ENCODE data around the gene RAB30.

RAB30 gene

DNA sequence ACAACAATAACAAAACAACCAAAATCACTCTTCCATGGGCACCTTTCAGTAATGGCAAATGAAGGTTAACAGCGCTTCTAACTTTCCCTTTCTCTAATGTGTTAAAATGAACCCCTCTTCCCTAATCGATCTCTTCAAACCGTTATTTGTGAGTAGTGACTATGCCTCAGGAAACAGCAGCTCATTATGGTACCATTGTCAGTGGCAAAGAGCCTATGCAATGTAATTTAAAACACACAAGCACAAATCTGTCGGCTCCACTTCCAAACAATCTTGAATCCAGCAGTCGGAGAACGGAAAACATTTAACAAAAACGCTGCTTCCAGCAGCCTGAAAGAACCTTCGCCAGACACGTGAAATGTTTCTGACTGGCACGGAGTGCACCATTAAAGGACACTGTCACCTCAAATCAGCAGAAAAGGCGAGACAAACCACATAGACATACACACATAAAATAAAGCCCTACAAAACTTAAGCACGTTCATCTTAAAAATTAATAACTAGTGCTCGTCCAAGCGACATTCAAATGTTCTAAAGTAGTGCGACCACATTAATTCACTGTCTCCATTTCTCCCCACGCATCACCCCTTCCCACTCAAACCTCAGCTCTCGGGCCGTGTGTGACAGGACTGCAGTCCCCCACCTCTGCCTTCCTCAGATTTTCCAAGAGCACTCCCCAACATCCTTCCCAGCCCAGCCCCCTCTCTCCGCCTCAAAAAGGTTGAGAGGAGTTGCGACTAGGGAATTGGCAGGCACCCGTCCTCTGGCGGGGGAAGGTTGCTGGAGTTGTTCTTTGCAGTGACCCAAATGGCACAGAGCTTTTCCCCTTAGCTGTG is 748 bp downstream of the RAB30 start:
- DNase-seq (ENCODE audit: low read depth): peak; percentile 25

GRCh38 chr11:83070044-83070701 is 1.5 kb downstream of the RAB30 start:
- peak; percentile 78 for DNase-seq (ENCODE audit: low read depth)

- no peak for DNase-seq (ENCODE audit: low read depth)
Observed at GRCh38 chr11:83069441-83070043, 2.2 kb downstream of the RAB30 start.

DNA sequence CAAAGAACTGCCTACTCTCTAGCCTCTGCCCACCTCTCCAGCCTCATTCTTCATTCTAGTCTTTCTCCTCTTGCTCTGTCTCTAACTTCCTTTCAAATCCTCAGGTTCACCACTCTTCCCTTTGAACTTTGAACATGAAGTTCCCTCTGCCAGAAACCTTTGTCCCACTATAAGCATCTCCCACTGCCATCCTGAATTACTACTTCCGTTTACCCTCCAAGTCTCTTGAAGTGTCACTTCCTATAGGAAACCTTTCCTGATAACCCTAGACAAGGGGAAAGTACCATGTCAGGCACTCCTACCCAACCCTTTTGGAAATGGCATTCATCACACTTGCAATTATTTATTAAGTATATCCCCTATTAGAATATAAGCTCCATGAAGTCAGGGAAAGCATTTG is 3.1 kb downstream of the RAB30 start:
- DNase-seq (ENCODE audit: low read depth): no peak

- no peak for DNase-seq (ENCODE audit: low read depth)
Observed at GRCh38 chr11:83064011-83064410, 7.7 kb downstream of the RAB30 start.

GRCh38 chr11:83063073-83063754 is 8.5 kb downstream of the RAB30 start:
- DNase-seq (ENCODE audit: low read depth): peak; percentile 30

DNA sequence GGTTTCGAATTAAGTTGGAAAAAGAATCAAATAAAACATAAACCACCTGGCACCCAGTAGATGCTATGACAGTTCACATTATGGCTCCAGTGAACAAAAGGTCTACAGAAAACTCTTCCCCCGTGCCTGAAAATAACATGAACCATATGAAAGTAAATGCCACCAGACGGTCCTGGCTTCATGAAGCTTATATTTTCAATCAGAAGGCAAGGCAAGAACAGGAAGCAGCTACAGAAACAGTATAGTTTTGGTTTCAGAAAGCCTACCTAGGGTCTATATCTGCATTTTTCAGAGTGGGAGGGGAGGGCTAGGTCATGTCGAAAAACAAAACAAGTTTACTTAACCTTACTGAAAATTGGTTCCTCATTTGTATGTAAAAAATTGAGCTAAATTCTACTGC is 9.8 kb downstream of the RAB30 start:
- no peak for DNase-seq (ENCODE audit: low read depth)

DNA sequence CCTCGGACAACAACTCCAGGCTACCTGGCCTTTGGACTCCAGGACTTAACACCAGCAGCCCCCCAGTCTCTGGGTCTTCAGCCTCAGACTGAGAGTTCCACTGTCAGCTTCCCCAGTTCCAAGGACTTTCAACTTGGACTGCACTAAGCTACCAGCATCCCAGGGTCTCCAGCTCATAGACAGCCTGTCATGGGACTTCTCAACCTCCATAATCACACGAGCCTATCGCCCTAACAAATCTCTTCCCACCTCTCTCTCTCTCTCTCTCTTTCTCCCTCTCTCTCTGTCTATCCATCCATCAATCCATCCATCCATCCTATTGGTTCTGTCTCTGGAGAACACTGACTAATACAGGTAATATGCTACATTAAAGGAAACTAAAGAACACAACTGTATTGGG is 10.7 kb downstream of the RAB30 start:
- no peak for DNase-seq (ENCODE audit: low read depth)

- no peak for DNase-seq (ENCODE audit: low read depth)
Observed at GRCh38 chr11:83057721-83058120, 14.0 kb downstream of the RAB30 start.

GRCh38 chr11:83056611-83057010 is 15.1 kb downstream of the RAB30 start:
- no peak for DNase-seq (ENCODE audit: low read depth)

GRCh38 chr11:83056204-83056603 is 15.5 kb downstream of the RAB30 start:
- peak; percentile 61 for DNase-seq (ENCODE audit: low read depth)

DNA sequence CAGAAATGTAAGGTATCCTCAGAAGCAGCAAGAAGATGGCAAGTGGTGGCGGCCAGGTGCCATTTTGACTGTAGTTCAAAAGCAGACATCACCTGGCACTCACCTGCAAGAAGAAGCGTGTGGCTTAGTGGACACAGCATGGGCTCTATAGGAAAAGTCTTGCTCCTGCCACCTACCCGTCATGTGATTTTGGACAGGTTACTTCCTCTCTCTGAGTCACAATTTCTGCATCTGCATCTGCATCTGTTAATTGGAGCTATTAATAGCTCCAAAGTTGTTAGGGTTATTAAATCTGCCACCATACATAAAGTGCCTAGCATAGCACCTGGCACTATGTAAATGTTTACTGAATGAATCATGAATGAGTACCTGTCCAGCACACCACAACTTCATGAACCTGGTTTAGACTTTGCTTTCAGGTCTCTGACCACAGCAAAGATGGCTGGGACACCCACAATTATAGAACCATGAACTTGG is 16.8 kb downstream of the RAB30 start:
- no peak for DNase-seq (ENCODE audit: low read depth)

DNA sequence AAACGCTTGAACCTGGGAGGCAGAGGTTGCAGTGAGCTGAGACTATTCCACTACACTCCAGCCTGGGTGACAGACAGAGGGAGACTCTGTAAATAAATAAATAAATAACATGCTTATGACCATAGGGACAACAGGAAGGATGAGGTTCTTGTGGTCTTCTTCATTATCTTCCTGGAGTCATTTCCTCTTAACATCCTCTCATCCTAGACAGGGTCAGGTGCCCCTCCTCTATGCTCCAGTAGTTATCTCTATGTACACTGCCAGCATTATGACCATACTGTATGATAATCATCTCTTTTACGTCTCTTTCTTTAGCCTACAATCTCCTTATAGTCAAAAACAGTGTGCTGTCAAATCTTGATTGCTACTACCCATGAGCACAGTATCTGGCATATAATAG is 17.7 kb downstream of the RAB30 start:
- DNase-seq (ENCODE audit: low read depth): no peak

DNA sequence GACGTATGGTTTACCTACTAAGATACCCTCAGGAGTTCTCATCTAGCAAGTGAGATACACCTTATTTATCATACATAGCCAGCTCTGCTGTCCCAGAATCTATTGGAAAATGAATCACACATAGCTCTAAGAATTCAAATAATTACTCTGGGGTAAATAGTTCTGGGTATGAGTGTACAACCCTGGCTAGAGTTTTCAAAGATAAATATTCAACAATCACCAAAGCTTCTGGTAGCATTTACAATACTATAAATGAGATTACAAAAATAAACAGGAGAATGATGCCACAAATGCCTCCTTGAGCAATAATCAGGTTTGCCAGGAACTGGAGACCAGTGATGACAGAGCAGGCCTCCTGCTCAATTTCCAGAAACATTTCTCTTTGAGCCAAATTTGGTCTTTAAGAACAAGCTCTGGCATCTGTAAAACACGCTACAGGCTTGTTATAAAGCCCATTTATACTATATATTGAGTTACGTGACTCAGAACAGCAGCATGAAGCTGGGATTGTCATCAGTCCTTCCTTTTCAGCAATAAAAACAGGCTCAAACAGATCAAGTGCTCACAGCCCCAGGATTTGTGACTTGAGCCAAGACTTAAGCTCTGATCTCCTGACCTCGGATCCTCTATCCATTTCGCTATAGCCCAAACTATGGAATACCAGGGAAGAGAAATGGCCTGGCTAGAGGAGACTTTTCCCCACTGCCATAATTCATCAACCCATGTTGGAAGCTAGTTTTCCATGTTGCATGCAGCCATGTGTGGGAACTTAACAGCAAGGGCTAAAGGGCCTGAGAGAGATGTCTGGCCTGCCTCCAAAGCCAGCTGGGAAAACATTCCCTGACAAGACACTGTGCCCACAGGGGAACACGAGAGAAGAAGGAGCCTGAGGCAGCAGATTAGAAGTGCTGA is 19.7 kb downstream of the RAB30 start:
- peak; percentile 92 for DNase-seq (ENCODE audit: low read depth)

DNA sequence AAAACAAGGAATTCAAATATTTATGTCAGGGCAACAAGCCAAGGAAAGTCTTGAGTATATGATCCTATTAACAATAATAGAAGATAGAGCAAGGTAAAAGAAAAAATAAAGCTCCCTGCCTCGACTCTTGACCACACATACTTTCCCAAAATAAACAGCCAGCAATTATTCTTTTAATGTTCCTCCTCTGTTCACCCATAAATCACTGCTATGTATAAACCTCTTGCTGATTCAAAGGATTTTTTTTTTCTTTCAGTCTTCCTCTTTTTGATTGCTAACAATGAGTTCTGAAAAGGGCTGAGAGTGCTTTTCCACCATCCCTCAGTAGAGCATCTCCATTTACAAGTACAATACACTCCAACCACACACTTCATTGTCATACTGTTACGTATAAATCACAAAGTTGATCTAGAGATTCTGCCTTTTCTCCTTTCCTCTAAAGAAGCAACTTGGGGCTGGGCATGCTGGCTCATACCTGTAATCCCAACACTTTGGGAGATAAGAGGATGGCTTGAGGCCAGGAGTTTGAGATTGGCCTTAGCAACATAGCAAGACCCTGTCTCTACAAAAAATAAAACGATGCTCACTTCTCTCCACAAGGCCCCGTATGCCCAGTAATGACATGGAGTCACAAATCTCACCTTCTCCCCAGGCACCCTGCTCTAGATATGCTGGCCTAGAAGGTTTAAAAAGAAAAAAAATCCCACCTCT is 24.0 kb downstream of the RAB30 start:
- no peak for DNase-seq (ENCODE audit: low read depth)

DNA sequence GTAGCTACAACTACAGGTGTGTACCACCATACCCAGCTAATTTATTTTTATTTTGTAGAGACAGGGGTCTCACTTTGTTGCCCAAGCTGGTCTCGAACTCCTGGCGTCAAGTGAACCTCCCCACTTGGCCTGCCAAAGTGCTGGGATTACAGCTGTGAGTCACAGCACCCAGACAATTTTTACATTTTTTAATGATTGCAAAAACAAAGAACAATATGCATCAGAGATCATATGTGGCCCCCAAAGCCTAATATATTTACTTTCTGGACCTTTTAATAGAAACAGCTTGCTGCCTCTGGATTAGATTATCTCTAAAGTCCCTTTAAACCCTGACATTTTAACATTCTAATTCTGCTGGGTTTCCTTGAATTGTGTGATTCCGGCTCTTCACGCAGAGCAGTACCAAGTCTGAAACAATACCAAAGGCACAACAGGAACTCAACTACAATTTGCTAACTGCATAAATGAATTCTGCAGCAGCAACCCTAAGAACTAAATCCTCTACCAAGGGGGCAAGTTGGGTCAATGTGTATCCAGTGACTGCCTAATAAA is 25.0 kb downstream of the RAB30 start:
- DNase-seq (ENCODE audit: low read depth): peak; percentile 27

DNA sequence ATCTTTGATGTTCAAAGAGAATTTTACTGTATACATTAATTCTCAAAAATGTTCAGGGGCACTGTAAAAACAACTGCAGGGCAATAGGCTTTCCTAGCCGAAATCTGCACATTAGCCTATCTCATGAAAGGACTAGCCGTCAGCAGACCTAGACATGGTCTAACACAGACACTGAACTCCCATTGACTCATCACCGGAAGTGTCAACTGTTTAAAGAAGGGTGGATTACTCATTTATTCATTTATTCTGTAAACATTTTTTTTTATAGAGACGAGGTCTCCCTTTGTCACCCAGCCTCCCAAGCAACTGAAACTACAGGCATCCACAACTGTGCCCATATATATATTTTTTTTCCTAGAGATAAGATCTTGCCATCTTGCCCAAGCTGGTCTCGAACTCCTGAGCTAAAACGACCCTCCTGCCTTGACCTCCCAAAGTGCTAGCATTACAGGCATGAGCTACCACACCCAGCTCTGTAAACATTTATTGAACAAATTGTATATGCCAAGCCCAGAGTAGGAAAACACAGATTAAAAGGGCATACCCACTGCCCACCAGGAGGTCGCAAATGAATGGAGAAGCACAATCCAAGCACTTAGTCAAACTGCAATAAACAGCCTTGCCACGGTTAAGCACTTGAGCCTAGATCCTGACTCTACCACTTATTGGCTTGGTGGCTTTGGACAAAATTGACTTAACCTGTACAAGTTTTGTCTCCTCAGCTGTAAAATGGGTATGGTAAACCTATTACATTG is 26.6 kb downstream of the RAB30 start:
- peak; percentile 95 for DNase-seq (ENCODE audit: low read depth)

- DNase-seq (ENCODE audit: low read depth): peak; percentile 29
Observed at GRCh38 chr11:83042964-83043711, 28.6 kb downstream of the RAB30 start.

GRCh38 chr11:83041126-83041525 is 30.6 kb downstream of the RAB30 start:
- DNase-seq (ENCODE audit: low read depth): no peak
